GM10847 (cell line): ENCODE results near the gene RPL3.

ENCODE experiments used
- POLR2A ChIP-seq: IDR thresholded peaks from 2 replicates; pipeline ENCODE4 v1.6.1; 2011; ENCODE audit not compliant: insufficient read length; ENCODE audit errors: extremely low read depth

The RPL3 gene

DNA sequence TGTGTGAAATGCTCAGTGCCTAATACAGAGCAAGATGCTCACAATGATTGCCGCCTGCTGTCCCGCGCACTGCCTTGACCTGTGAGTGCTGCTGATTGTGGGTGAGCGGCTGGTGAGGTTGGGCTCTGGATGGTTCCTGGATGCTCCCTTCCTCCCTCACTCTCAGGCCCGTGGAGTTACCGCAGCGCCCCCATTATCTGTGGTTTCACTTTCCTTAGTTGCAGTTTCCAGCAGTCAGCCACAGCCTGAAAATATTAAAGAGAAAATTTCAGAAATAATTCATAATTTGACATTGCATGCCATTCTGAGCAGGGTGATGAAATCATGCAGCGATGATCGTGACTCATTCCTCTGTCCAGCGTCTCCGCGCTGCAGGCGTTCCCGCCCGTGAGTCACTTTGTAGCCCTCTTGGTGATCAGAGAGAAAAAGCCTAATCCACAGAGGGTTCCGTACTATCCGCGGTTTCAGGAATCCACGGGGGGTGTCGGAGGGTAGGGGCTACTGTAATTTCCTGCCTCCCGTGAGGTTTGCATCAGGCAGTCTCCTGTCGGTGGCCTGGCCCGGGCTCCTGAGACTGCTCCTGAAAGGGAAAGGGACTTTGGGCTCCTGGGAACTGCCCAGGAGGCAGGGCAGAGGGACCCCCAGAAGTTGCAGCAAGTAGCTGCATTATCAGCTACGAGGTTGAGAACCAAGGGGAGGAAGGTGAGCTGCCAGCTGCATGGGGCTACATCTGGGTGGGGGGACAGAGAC lies 10.6 kb downstream of the RPL3 start:
- TF ChIP-seq POLR2A: no peak

- no peak for TF ChIP-seq POLR2A
Measured at GRCh38 chr22:39306456-39307361, 12.7 kb downstream of the RPL3 start.

- TF ChIP-seq POLR2A: no peak
Measured at GRCh38 chr22:39303892-39304671, 15.3 kb downstream of the RPL3 start.

- TF ChIP-seq POLR2A: no peak
Measured at GRCh38 chr22:39303358-39303757, 16.1 kb downstream of the RPL3 start.

DNA sequence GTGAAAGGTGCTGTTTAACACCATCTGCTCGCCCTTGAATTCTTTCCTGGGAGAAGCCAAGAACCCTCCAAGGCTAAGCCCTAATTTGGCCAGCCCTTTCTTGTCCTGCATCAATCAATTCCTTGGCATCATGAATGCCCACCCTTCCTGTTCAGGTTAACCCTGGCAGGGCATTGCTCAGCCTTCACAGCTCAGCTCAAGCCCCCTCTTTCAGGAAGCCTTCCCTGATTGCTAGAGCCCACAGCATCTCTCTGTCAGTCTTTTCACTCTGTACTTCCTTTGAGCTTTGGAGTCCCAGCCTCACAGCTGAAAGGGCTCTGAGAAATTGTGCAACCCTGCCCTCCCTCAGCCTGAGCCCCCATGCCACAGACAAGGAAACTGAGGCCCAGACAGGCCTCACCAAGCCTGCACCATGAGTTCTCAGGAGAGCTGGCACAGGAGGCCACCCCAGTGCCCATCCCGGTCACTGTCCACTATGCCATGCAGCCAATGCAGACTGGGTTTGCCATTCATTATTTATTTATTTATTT lies 16.9 kb downstream of the RPL3 start:
- TF ChIP-seq POLR2A: no peak

- no peak for TF ChIP-seq POLR2A
Measured at GRCh38 chr22:39301926-39302325, 17.5 kb downstream of the RPL3 start.

- no peak for TF ChIP-seq POLR2A
Measured at GRCh38 chr22:39301108-39301507, 18.3 kb downstream of the RPL3 start.

DNA sequence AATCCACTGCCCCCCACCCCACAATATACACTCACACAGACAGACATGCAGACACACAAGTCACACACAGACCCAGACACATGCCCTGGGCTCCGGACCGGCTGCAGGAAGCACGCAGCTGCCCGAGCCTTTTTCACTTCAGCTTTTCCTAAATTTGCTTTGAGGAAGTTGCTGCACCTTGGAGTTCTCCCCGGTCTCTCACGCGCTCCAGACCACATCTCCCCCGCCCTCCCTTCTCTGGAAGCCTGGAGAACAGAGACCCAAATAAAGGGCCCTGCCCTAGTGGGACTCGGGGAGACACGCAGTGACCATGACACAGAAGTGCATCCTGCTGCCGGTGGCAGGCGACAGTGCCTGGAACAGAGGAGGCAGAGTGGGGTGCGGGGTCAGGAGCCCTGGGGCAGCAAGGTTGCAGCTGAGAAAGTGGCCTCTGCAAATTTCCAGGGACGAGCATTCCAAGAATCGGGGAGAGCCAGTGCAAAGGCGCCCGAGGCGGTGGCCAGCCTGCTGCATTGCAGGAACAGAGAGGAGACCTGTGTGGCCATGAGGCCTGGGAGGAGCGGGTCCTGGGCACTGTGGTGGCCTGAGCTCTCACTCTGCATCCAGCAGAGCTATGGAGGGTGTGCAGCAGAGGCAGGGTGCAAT lies 19.1 kb downstream of the RPL3 start:
- no peak for TF ChIP-seq POLR2A

DNA sequence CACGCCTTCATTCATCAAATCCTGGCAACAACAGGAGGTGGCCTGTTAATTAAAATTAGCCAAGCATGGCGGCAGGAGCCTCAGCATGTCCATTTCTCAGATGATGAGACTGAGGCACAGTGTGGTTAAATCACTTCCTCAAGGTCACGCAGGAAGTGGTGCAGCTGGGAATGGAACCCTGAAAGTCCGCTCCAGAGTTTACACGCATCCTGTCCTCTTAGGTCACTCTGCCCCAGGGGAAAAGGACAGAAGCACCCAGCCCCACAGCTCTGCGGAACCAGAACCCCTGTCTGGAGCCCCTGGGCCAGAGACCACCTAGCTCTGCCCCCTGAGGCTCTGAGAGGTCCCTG lies 19.6 kb downstream of the RPL3 start:
- TF ChIP-seq POLR2A: no peak

GRCh38 chr22:39298241-39298987 lies 21.0 kb downstream of the RPL3 start:
- TF ChIP-seq POLR2A: no peak

GRCh38 chr22:39297490-39298240 lies 21.8 kb downstream of the RPL3 start:
- no peak for TF ChIP-seq POLR2A

DNA sequence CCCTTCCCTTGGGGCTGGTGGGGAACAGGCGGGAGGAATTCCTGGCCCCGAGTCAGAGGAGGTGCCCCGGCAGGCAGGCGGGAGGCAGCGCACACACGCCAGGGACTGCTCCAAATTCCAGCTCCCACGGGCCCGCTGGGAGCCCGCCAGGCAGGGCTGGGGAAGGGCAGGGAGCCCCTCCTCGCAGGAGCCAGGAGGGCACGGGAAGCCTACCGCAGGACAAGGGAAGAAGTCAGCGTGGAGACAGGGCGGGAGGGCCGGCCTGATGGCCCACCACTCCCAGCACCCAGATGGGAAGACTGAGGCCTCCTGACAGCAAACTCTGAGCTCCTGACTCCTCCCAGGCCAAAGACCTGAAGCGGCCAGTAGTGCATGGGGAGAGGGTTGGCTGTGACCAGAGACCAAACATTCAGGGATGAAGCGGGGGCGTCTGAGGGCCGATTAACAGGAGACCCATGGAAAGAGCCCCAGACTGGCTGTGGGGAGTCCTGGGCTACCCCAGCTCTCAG lies 22.4 kb downstream of the RPL3 start:
- no peak for TF ChIP-seq POLR2A

DNA sequence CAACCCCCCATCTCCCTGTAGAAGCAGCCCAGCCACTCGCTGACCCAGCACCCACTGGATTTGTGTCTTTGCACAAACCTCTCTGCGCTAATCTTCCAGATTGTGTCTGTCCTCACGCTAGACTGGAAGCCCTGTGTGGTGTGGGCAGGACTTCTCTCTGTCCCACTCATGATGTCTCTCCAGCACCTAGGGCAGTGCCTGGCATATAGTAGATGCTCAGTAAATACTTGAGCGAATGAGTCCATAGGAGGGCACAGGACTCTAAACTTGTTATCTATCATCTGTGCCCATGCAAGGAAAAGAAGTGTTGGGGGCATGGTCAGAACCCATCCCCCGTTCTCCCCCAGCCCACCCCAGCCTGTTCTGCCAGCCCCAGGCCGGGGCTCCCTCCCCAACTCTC lies 22.9 kb downstream of the RPL3 start:
- no peak for TF ChIP-seq POLR2A
